NOMO-1 treated with DMSO at 0.1 percent for 48 hours (cell line): Measurements from ENCODE around the gene TTC12.

Source experiments
- DNase-seq: peaks from one replicate; lab custom pipeline; 2025; ENCODE audit not compliant: unreplicated experiment; lab: John Stamatoyannopoulos, UW

The TTC12 gene

GRCh38 chr11:113324250-113324649 lies 9.9 kb downstream of the TTC12 start:
- no peak for DNase-seq

- DNase-seq, result no peak
These were observed 15.3 kb downstream of the TTC12 start for GRCh38 chr11:113329725-113330124.

- DNase-seq, result no peak
These were observed 17.1 kb downstream of the TTC12 start for GRCh38 chr11:113331441-113331840.

GRCh38 chr11:113332023-113332422 lies 17.6 kb downstream of the TTC12 start:
- no peak for DNase-seq

GRCh38 chr11:113332638-113333329 lies 18.4 kb downstream of the TTC12 start:
- no peak for DNase-seq

GRCh38 chr11:113334183-113334582 lies 19.8 kb downstream of the TTC12 start:
- no peak for DNase-seq

- no peak for DNase-seq
These were observed 24.3 kb downstream of the TTC12 start for GRCh38 chr11:113338730-113339129.

GRCh38 chr11:113339929-113340589 lies 25.7 kb downstream of the TTC12 start:
- DNase-seq, result no peak

GRCh38 chr11:113341388-113342165 lies 27.2 kb downstream of the TTC12 start:
- DNase-seq, result no peak

GRCh38 chr11:113345978-113346377 lies 31.6 kb downstream of the TTC12 start:
- DNase-seq, result no peak

GRCh38 chr11:113349528-113349927 lies 35.1 kb downstream of the TTC12 start:
- DNase-seq, result no peak

GRCh38 chr11:113350336-113351067 lies 36.1 kb downstream of the TTC12 start:
- no peak for DNase-seq

- DNase-seq, result no peak
These were observed 36.7 kb downstream of the TTC12 start for GRCh38 chr11:113351068-113351450.

GRCh38 chr11:113351480-113351879 lies 37.1 kb downstream of the TTC12 start:
- DNase-seq, result no peak

GRCh38 chr11:113356203-113356602 lies 41.8 kb downstream of the TTC12 start:
- no peak for DNase-seq

GRCh38 chr11:113363406-113363805 lies 49.0 kb downstream of the TTC12 start:
- DNase-seq, result no peak

GRCh38 chr11:113363996-113364641 lies 49.7 kb downstream of the TTC12 start:
- no peak for DNase-seq

GRCh38 chr11:113365895-113366294 lies 51.5 kb downstream of the TTC12 start:
- DNase-seq, result no peak

GRCh38 chr11:113369411-113369810 lies 55.0 kb downstream of the TTC12 start:
- no peak for DNase-seq

- no peak for DNase-seq
These were observed 56.3 kb downstream of the TTC12 start for GRCh38 chr11:113370634-113371033.

- DNase-seq, result no peak
These were observed 57.9 kb downstream of the TTC12 start for GRCh38 chr11:113372309-113372708.
